ENCODE data around the gene SLC6A7. TPM values are rescaled to one million over a fixed set of nuclear protein-coding genes. Genes with fewer than 3 reads are reported as not detected.

The SLC6A7 gene
- polyA plus RNA-seq, 1 of the 3 experiments (the other 2 are of a cell fraction): not detected

GRCh38 chr5:150156027-150156368 lies 33.9 kb upstream of the SLC6A7 start:
- POLR2A ChIA-PET: interaction anchor here (0.5 to 2.0 kb wide), 6 partner anchors 13 to 492 kb away, joined by 3 to 5 read pairs (median 4); no protein-coding TSS in a partner anchor
- H3K4me1 ChIP-seq (ENCODE audit: control insufficient read depth in 1 of 2, insufficient read depth in 2 of 2, low read depth in 1 of 2, low read length in 1 of 2): peaks cover 44 to 84% of the 10 kb centered on the region in 2 experiments

More at GRCh38 chr5:150156027-150156368, 33.9 kb upstream of the SLC6A7 start:
- Histone ChIP-seq H3K79me2 (ENCODE audit: insufficient read depth) (peaks cover 44% of the 10 kb centered on the region), H3K4me3 (ENCODE audit: low read depth in 2 of 2, low read length in 1 of 2) (peak overlapping the region; percentile 67 to 96), H3K4me2 (peak overlapping the region; percentile 97), H3K9me3 (no peaks in the 10 kb centered on the region), H3K27ac (ENCODE audit: low read depth in 2 of 2, low read length in 1 of 2) (peak overlapping the region; percentile 94 to 97), H4K20me1 (ENCODE audit: insufficient read depth) (peaks cover 23% of the 10 kb centered on the region), H2AFZ (ENCODE audit: low read depth) (no peak overlapping the region; the same call in 1 of the 2 replicates), H3F3A (replicated peaks; ENCODE audit: insufficient read depth) (peaks cover 35% of the 10 kb centered on the region), H3K9me2 (no peaks in the 10 kb centered on the region), H3K9ac (peak overlapping the region; percentile 73), H3K27me3 (ENCODE audit: insufficient read depth) (no peaks in the 10 kb centered on the region), H3K36me3 (replicated peaks in 1 of 2; ENCODE audit: control insufficient read depth in 1 of 2, insufficient read depth in 2 of 2, low read length in 1 of 2) (peaks cover 4% of the 10 kb centered on the region in 2 experiments)
- TF ChIP-seq RCOR1 (IDR thresholded peaks at IDR 0.05; ENCODE audit: low read length) (peak; percentile 3; the same call in 1 of the 2 replicates), FOXM1 (IDR thresholded peaks at IDR 0.05; ENCODE audit: low read depth) (no peak), FOXJ3 (CRISPR knock-in tag; IDR thresholded peaks at IDR 0.05) (peak; percentile 12; the same call in 1 of the 2 replicates), TCF12 (IDR thresholded peaks at IDR 0.05) (no peak), REST (IDR thresholded peaks at IDR 0.05; ENCODE audit: low read depth, low read length) (no peak), MXI1 (IDR thresholded peaks at IDR 0.05; ENCODE audit: low read depth, low read length) (0 out of 2 replicates have a peak, but pooled peaks have one; percentile 3), SIN3A (IDR thresholded peaks at IDR 0.05; ENCODE audit: borderline replicate concordance, low read depth, low read length) (no peak), ZBTB33 (IDR thresholded peaks at IDR 0.05; ENCODE audit: borderline replicate concordance, low read depth) (no peak)
- CTCF ChIA-PET: interaction anchor here (0.9 to 4.2 kb wide), 7 partner anchors 10 to 87 kb away, joined by 4 to 24 read pairs (median 4); no protein-coding TSS in a partner anchor
- WGBS (ENCODE audit: low lambda C conversion rate): 13% methylated on average over 9 of the region's 9 CpGs
- no peak for DNase-seq
